PC-9 (cell line): Measurements from ENCODE around the gene APBA1. TPM values are rescaled to one million over a fixed set of nuclear protein-coding genes. Genes with fewer than 3 reads are reported as not detected.

ENCODE experiments used
- BruUV-seq: library from RNA; stranded (reverse); fragments of 400-500 nt; replicated peaks from 2 replicates; lab custom pipeline; 2021; lab: Mats Ljungman, UMichigan
- CTCF ChIA-PET: fragments of 300-600 bp; sonication (Branson Sonifier 250); formaldehyde crosslinking; loops from one replicate; lab custom pipeline; 2022; ENCODE audit warnings: antibody characterized with exemption; lab: Charles Lee
- POLR2A ChIA-PET: fragments of 300-600 bp; sonication (Branson Sonifier 250); formaldehyde crosslinking; loops from one replicate; lab custom pipeline; 2022; ENCODE audit warnings: antibody characterized with exemption; ENCODE audit not compliant: unreplicated experiment; lab: Charles Lee
- DNase-seq, 2 experiments: peaks; one replicate each; pipeline versions ENCODE4 v3.0.0 to v3.0.0-alpha.2; 2015 to 2022; ENCODE audit warnings: mixed read lengths in 1 of 2
- H2AFZ ChIP-seq: fragments of 200-600 bp; sonication (generic); 2 replicates; pipeline ENCODE4 v1.8.1; 2017; ENCODE audit warnings: antibody characterized with exemption
- H3F3A ChIP-seq: fragments of 200-600 bp; sonication (generic); 2 replicates; pipeline ENCODE4 v1.8.1; 2017; ENCODE audit warnings: antibody characterized with exemption, mild to moderate bottlenecking, low read depth; ENCODE audit not compliant: insufficient read depth
- H3K27ac ChIP-seq: fragments of 200-600 bp; sonication (generic); 2 replicates; pipeline ENCODE4 v1.6.1; 2016; ENCODE audit warnings: mixed run types
- H3K27me3 ChIP-seq: fragments of 200-600 bp; sonication (generic); 2 replicates; pipeline ENCODE4 v1.6.1; 2016; ENCODE audit warnings: low read depth, mixed run types; ENCODE audit not compliant: insufficient read depth
- H3K36me3 ChIP-seq: fragments of 200-600 bp; sonication (generic); 2 replicates; pipeline ENCODE4 v1.6.1; 2016; ENCODE audit warnings: low read depth, mixed run types
- H3K4me1 ChIP-seq: fragments of 200-600 bp; sonication (generic); replicated peaks from 2 replicates; pipeline ENCODE4 v1.6.1; 2016; ENCODE audit warnings: mixed run types; ENCODE audit not compliant: insufficient read depth
- H3K4me2 ChIP-seq: fragments of 200-600 bp; sonication (generic); 2 replicates; pipeline ENCODE4 v1.6.1; 2017; ENCODE audit warnings: mixed run types
- H3K4me3 ChIP-seq: fragments of 200-600 bp; sonication (generic); 2 replicates; pipeline ENCODE4 v1.6.1; 2016; ENCODE audit warnings: mixed run types
- H3K79me2 ChIP-seq: fragments of 200-600 bp; sonication (generic); 2 replicates; pipeline ENCODE4 v1.6.1; 2017; ENCODE audit warnings: low read depth, mixed run types
- H3K9me2 ChIP-seq: fragments of 200-600 bp; sonication (generic); 2 replicates; pipeline ENCODE4 v1.8.1; 2017; ENCODE audit warnings: mild to moderate bottlenecking; ENCODE audit not compliant: insufficient read depth
- H3K9me3 ChIP-seq: fragments of 200-600 bp; sonication (generic); 2 replicates; pipeline ENCODE4 v1.8.1; 2016; ENCODE audit warnings: low read depth; ENCODE audit not compliant: insufficient read depth
- H4K20me1 ChIP-seq: fragments of 200-600 bp; sonication (generic); 2 replicates; pipeline ENCODE4 v1.8.1; 2017; ENCODE audit not compliant: insufficient read depth
- EZH2 ChIP-seq: fragments of 200-600 bp; sonication (generic); IDR thresholded peaks from 2 replicates; pipeline ENCODE4 v1.8.0; 2017; ENCODE audit warnings: antibody characterized with exemption, low read depth
- intact Hi-C: fragments of 100-400 bp; cut with micrococcal nuclease; formaldehyde crosslinking; loops from one replicate; pipeline ENCODE4 v1.10.0; 2022; ENCODE audit not compliant: unreplicated experiment
- total RNA-seq: library from RNA; stranded (reverse); gene quantifications from 2 replicates; pipeline ENCODE4 v1.2.3, GENCODE V29; 2021
- TF ChIP-seq, protein P1 (sequence below): fragments of 200-600 bp; sonication (generic); conservative IDR thresholded peaks from 2 replicates; pipeline ENCODE4 v1.6.1; 2017; ENCODE audit warnings: mixed run types, antibody characterized with exemption, mild to moderate bottlenecking, moderate library complexity

The APBA1 gene
- total RNA-seq, 1 experiment from 2014 or later = 0.44 TPM

DNA sequence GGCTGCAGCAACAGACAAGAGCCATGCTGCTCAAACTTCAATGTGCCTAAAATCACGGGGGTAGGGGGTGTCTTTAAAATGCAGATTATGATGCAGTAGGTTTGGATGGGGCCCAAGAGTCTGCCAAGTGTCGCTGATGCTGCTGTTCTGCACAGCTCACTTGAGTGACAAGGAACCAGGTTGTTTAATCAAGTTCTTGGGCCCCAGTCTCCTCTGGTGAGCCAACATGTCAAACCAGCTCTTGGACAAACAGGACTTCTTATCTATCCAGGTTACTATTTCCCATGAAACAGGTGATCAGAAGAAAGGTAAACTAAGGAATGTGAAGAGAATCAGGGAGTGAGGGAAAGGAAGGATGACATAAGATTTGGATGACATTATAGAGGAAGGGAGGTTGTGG is 78.0 kb downstream of the APBA1 start:
- POLR2A ChIA-PET = no interaction called here
- CTCF ChIA-PET = no interaction called here
- H2AFZ ChIP-seq = no peak overlapping the region
- no peak overlapping the region for H3K4me3 ChIP-seq
- no peaks in the 10 kb centered on the region for H3K9me2 ChIP-seq
- no peaks in the 10 kb centered on the region for H3K36me3 ChIP-seq
- intact Hi-C loops = no loop called here
- H3F3A ChIP-seq = no peaks in the 10 kb centered on the region
- TF ChIP-seq, protein P1, sequence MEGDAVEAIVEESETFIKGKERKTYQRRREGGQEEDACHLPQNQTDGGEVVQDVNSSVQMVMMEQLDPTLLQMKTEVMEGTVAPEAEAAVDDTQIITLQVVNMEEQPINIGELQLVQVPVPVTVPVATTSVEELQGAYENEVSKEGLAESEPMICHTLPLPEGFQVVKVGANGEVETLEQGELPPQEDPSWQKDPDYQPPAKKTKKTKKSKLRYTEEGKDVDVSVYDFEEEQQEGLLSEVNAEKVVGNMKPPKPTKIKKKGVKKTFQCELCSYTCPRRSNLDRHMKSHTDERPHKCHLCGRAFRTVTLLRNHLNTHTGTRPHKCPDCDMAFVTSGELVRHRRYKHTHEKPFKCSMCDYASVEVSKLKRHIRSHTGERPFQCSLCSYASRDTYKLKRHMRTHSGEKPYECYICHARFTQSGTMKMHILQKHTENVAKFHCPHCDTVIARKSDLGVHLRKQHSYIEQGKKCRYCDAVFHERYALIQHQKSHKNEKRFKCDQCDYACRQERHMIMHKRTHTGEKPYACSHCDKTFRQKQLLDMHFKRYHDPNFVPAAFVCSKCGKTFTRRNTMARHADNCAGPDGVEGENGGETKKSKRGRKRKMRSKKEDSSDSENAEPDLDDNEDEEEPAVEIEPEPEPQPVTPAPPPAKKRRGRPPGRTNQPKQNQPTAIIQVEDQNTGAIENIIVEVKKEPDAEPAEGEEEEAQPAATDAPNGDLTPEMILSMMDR = no peak
- no peak for TF ChIP-seq EZH2
- H3K79me2 ChIP-seq = no peaks in the 10 kb centered on the region
- H3K27me3 ChIP-seq = no peaks in the 10 kb centered on the region
- H3K4me1 ChIP-seq = no peaks in the 10 kb centered on the region
- H3K4me2 ChIP-seq = no peak overlapping the region
- BruUV-seq = no TSS peak
- no peak for DNase-seq
- no peak overlapping the region for H3K27ac ChIP-seq
- no peaks in the 10 kb centered on the region for H4K20me1 ChIP-seq
- H3K9me3 ChIP-seq = no peaks in the 10 kb centered on the region

DNA sequence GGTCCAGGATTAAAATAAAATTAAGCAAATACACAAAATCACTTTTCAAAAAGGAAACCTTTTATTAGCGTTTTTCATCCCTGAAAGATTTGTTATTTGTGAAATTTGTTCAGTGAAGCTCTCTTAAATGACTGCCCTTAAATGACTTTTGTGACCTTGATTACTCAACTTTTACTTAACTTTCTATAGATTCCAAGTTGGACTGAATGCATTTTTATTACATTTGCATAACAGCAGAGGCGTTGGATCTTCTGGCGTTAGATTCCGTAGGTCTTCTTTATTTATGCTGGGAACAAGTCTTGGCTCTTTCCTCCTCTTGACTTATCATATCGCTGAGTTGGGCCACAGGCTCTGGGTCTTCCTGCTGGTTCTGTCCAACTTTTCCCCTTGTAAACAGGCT is 78.4 kb downstream of the APBA1 start:
- Histone ChIP-seq H3K79me2 (no peaks in the 10 kb centered on the region), H3K27ac (no peak overlapping the region), H2AFZ (no peak overlapping the region), H3F3A (no peaks in the 10 kb centered on the region), H3K36me3 (no peaks in the 10 kb centered on the region), H3K4me1 (no peaks in the 10 kb centered on the region), H3K4me2 (no peak overlapping the region), H3K9me2 (no peaks in the 10 kb centered on the region), H3K4me3 (no peak overlapping the region), H3K27me3 (no peaks in the 10 kb centered on the region), H4K20me1 (no peaks in the 10 kb centered on the region), H3K9me3 (no peaks in the 10 kb centered on the region)
- ChIA-PET CTCF (no interaction called here), POLR2A (no interaction called here)
- no peak for TF ChIP-seq EZH2
- TF ChIP-seq, protein P1 = no peak
- no TSS peak for BruUV-seq
- DNase-seq = no peak
- intact Hi-C loops = no loop called here

DNA sequence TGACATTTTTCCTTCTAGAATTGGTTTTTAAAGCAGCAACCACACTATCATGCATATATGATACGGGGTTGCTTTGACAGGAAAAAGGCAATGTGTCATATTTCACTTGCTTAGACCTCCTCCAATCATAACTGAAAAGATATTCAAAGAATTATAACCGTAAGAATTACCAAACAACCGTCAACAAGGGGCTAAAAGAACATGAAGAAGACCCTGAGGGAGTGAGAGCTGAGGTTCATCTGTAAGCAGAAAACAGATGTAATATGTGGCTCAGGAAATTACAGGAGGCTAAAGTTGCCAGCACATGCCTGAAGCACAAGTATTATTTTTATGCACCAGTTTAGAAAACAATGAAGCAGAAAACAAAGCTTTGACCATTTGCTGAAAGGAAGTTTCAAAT is 78.9 kb downstream of the APBA1 start:
- Histone ChIP-seq H3F3A (no peaks in the 10 kb centered on the region), H3K4me3 (no peak overlapping the region), H3K36me3 (no peaks in the 10 kb centered on the region), H3K27ac (no peak overlapping the region), H3K4me2 (no peak overlapping the region), H3K79me2 (no peaks in the 10 kb centered on the region), H3K27me3 (no peaks in the 10 kb centered on the region), H4K20me1 (no peaks in the 10 kb centered on the region), H3K4me1 (no peaks in the 10 kb centered on the region), H2AFZ (no peak overlapping the region), H3K9me3 (no peaks in the 10 kb centered on the region), H3K9me2 (no peaks in the 10 kb centered on the region)
- CTCF ChIA-PET = no interaction called here
- TF ChIP-seq, protein P1 = no peak
- TF ChIP-seq EZH2 = no peak
- POLR2A ChIA-PET = no interaction called here
- no peak for DNase-seq
- intact Hi-C loops = no loop called here
- no TSS peak for BruUV-seq
